Measurements from ENCODE around the gene OR6C74.

The OR6C74 gene

GRCh38 chr12:55250944-55251343 is 6.5 kb downstream of the OR6C74 start:
- ATAC-seq (ENCODE audit: low read depth): no peak
- no peak for DNase-seq (ENCODE audit: low spot score)

GRCh38 chr12:55253281-55253680 is 8.9 kb downstream of the OR6C74 start:
- H3K9me3 ChIP-seq (ENCODE audit: severe bottlenecking): no peaks in the 10 kb centered on the region
- H3K27me3 ChIP-seq (ENCODE audit: insufficient read depth, poor library complexity, severe bottlenecking): peaks cover 16% of the 10 kb centered on the region
- H3K4me1 ChIP-seq (ENCODE audit: insufficient read depth, poor library complexity, severe bottlenecking): no peaks in the 10 kb centered on the region
- DNase-seq (ENCODE audit: low spot score): no peak
- H3K27ac ChIP-seq (ENCODE audit: poor library complexity, severe bottlenecking): no peak overlapping the region
- H3K4me3 ChIP-seq (ENCODE audit: severe bottlenecking): no peak overlapping the region
- no peaks in the 10 kb centered on the region for H3K36me3 ChIP-seq (ENCODE audit: low read depth)
- ATAC-seq (ENCODE audit: low read depth): no peak
- no peak for TF ChIP-seq CTCF (IDR thresholded peaks at IDR 0.05; ENCODE audit: poor library complexity, severe bottlenecking)

More at GRCh38 chr12:55250944-55251343, 6.5 kb downstream of the OR6C74 start:
- peaks cover 35% of the 10 kb centered on the region for H3K27me3 ChIP-seq (ENCODE audit: insufficient read depth, poor library complexity, severe bottlenecking)
- H3K27ac ChIP-seq (ENCODE audit: poor library complexity, severe bottlenecking): no peak overlapping the region
- H3K4me3 ChIP-seq (ENCODE audit: severe bottlenecking): no peak overlapping the region
- no peak for TF ChIP-seq CTCF (IDR thresholded peaks at IDR 0.05; ENCODE audit: poor library complexity, severe bottlenecking)
- H3K36me3 ChIP-seq (ENCODE audit: low read depth): no peaks in the 10 kb centered on the region
- H3K4me1 ChIP-seq (ENCODE audit: insufficient read depth, poor library complexity, severe bottlenecking): no peaks in the 10 kb centered on the region
- no peaks in the 10 kb centered on the region for H3K9me3 ChIP-seq (ENCODE audit: severe bottlenecking)

GRCh38 chr12:55256831-55257230 is 12.4 kb downstream of the OR6C74 start:
- ATAC-seq (ENCODE audit: low read depth): no peak
- H3K36me3 ChIP-seq (ENCODE audit: low read depth): no peaks in the 10 kb centered on the region
- TF ChIP-seq CTCF (IDR thresholded peaks at IDR 0.05; ENCODE audit: poor library complexity, severe bottlenecking): no peak

GRCh38 chr12:55258303-55258702 is 13.9 kb downstream of the OR6C74 start:
- H3K9me3 ChIP-seq (ENCODE audit: severe bottlenecking): peaks cover 2% of the 10 kb centered on the region
- H3K4me3 ChIP-seq (ENCODE audit: severe bottlenecking): no peak overlapping the region
- no peaks in the 10 kb centered on the region for H3K36me3 ChIP-seq (ENCODE audit: low read depth)
- no peak for DNase-seq (ENCODE audit: low spot score)
- no peak for TF ChIP-seq CTCF (IDR thresholded peaks at IDR 0.05; ENCODE audit: poor library complexity, severe bottlenecking)
- H3K27me3 ChIP-seq (ENCODE audit: insufficient read depth, poor library complexity, severe bottlenecking): peaks cover 5% of the 10 kb centered on the region
- H3K4me1 ChIP-seq (ENCODE audit: insufficient read depth, poor library complexity, severe bottlenecking): no peaks in the 10 kb centered on the region
- no peak overlapping the region for H3K27ac ChIP-seq (ENCODE audit: poor library complexity, severe bottlenecking)
- ATAC-seq (ENCODE audit: low read depth): no peak

More at GRCh38 chr12:55256831-55257230, 12.4 kb downstream of the OR6C74 start:
- DNase-seq (ENCODE audit: low spot score): no peak
- Histone ChIP-seq H3K4me1 (ENCODE audit: insufficient read depth, poor library complexity, severe bottlenecking) (no peaks in the 10 kb centered on the region), H3K9me3 (ENCODE audit: severe bottlenecking) (no peaks in the 10 kb centered on the region), H3K27me3 (ENCODE audit: insufficient read depth, poor library complexity, severe bottlenecking) (peaks cover 7% of the 10 kb centered on the region), H3K4me3 (ENCODE audit: severe bottlenecking) (no peak overlapping the region), H3K27ac (ENCODE audit: poor library complexity, severe bottlenecking) (no peak overlapping the region)

GRCh38 chr12:55280991-55281390 is 36.6 kb downstream of the OR6C74 start:
- no peak for ATAC-seq (ENCODE audit: low read depth)
- Histone ChIP-seq H3K4me3 (ENCODE audit: severe bottlenecking) (no peak overlapping the region), H3K4me1 (ENCODE audit: insufficient read depth, poor library complexity, severe bottlenecking) (no peaks in the 10 kb centered on the region), H3K36me3 (ENCODE audit: low read depth) (no peaks in the 10 kb centered on the region), H3K27ac (ENCODE audit: poor library complexity, severe bottlenecking) (no peak overlapping the region), H3K27me3 (ENCODE audit: insufficient read depth, poor library complexity, severe bottlenecking) (peaks cover 26% of the 10 kb centered on the region), H3K9me3 (ENCODE audit: severe bottlenecking) (no peaks in the 10 kb centered on the region)
- no peak for DNase-seq (ENCODE audit: low spot score)
- no peak for TF ChIP-seq CTCF (IDR thresholded peaks at IDR 0.05; ENCODE audit: poor library complexity, severe bottlenecking)

Measured in RWPE2 (cell line).